ENCODE results near the gene CEP126. TPM values are rescaled to one million over a fixed set of nuclear protein-coding genes. Genes with fewer than 3 reads are reported as not detected.

CEP126 gene
- total and polyA plus RNA-seq, 10 donors: 0.76 to 4.4 (median 2.6) TPM

DNA sequence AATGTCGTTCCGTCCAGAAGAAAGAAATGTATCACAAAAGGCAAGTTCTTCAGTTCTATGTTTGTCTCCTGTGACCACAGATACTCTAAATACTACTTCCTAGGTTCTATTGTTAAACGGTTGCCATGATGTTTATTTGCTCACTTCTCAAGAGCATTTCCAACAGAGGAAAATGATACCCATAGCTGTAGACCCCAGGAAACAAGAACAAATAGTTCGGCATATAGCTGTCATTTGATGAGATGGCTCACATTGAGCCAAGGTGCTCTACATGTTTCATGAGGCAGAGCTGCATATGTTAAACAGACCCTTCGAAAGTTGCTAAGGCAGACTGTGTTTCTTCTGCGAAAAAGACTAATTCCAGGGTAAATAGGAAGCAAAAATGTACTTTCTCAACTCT is 16.9 kb downstream of the CEP126 start:
- no peak for DNase-seq
- Histone ChIP-seq H3K27me3 (replicated peaks in 1 of 7) (no peaks in the 10 kb centered on the region), H3K4me3 (no peak overlapping the region), H3K4me1 (no peaks in the 10 kb centered on the region), H3K36me3 (peaks cover 0 to 10% (median 0%) of the 10 kb centered on the region in 6 donors), H3K9me3 (peaks cover 0 to 29% (median 18%) of the 10 kb centered on the region in 8 donors), H3K27ac (no peak overlapping the region)
- no peak for TF ChIP-seq POLR2AphosphoS5 (IDR thresholded peaks at IDR 0.05)
- TF ChIP-seq POLR2A (IDR thresholded peaks at IDR 0.05): no peak
- no peak for TF ChIP-seq CTCF (IDR thresholded peaks at IDR 0.05 in 8 of 11, conservative IDR thresholded peaks at IDR 0.05 in 3 of 11)
- 83 to 93% (median 88%) methylated on average over 6 of the region's 6 CpGs for WGBS, 5 donors
- intact Hi-C loops (cut with DNase I; ENCODE audit: low total_unique reads): no loop called here

GRCh38 chr11:101940901-101941520 is 26.2 kb downstream of the CEP126 start:
- H3K27me3 ChIP-seq (replicated peaks in 1 of 7): no peaks in the 10 kb centered on the region
- no peak for TF ChIP-seq POLR2A (IDR thresholded peaks at IDR 0.05)
- intact Hi-C loops (cut with DNase I; ENCODE audit: low total_unique reads): no loop called here
- H3K4me1 ChIP-seq: no peaks in the 10 kb centered on the region
- H3K36me3 ChIP-seq: peaks cover 0 to 11% (median 0%) of the 10 kb centered on the region in 6 donors
- H3K27ac ChIP-seq: no peak overlapping the region
- H3K9me3 ChIP-seq: no peaks in the 10 kb centered on the region
- no peak for DNase-seq
- WGBS, 5 donors: 63 to 80% (median 79%) methylated on average over 3 of the region's 3 CpGs
- no peak overlapping the region for H3K4me3 ChIP-seq

DNA sequence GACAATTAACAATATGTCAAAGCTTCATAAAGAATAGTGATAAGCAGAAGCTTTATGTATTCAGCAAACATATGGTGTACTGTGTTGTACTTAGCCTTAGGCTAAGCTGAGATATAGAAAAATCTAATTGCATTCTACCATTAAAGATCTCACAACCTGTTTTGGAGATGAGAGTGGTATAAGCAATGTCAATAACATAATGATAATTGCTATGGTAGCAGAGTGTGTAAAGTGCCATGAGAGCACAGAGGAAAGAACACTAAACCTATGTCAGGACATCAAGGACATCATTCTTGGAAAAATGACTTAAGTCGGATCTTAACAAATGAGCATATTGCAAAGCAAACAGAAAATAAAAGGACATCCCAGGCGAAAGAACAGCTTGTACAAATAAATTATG is 30.1 kb downstream of the CEP126 start:
- no peak for DNase-seq
- H3K4me1 ChIP-seq: no peaks in the 10 kb centered on the region
- H3K36me3 ChIP-seq: peaks cover 0 to 19% (median 0%) of the 10 kb centered on the region in 6 donors
- H3K9me3 ChIP-seq: no peaks in the 10 kb centered on the region
- H3K27ac ChIP-seq: no peak overlapping the region
- no peak overlapping the region for H3K4me3 ChIP-seq
- no peaks in the 10 kb centered on the region for H3K27me3 ChIP-seq (replicated peaks in 1 of 7)
- TF ChIP-seq CTCF (IDR thresholded peaks at IDR 0.05 in 8 of 11, conservative IDR thresholded peaks at IDR 0.05 in 3 of 11) (no peak), POLR2A (IDR thresholded peaks at IDR 0.05) (no peak), POLR2AphosphoS5 (IDR thresholded peaks at IDR 0.05) (no peak)
- WGBS, 5 donors: 85 to 98% (median 91%) methylated on average over 2 of the region's 2 CpGs
- intact Hi-C loops (cut with DNase I; ENCODE audit: low total_unique reads): no loop called here

DNA sequence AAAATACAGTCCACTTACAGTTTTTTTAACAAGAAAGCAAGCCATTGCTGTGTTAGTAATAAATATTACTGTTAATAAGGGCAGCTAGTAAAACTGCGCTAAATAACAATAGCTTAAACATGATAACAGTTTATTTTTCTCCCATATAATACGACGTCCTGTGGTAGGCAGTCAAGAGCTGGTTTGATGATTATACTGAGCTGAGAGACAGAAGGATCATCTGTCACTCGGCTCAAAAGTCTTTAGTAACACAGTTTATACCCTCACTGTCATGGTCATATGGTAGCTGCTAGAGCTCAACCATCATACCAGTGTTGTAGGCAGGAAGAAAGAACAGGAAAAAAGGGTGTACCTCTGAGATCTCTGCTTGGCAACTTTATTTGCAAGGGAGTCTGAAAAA is 30.6 kb downstream of the CEP126 start:
- no peak for DNase-seq
- intact Hi-C loops (cut with DNase I; ENCODE audit: low total_unique reads): no loop called here
- WGBS, 5 donors: 87 to 91% (median 90%) methylated on average over 4 of the region's 4 CpGs
- H3K4me1 ChIP-seq: no peaks in the 10 kb centered on the region
- H3K27ac ChIP-seq: no peak overlapping the region
- no peak overlapping the region for H3K4me3 ChIP-seq
- peaks cover 0 to 19% (median 0%) of the 10 kb centered on the region in 6 donors for H3K36me3 ChIP-seq
- H3K27me3 ChIP-seq (replicated peaks in 1 of 7): no peaks in the 10 kb centered on the region
- H3K9me3 ChIP-seq: no peaks in the 10 kb centered on the region
- no peak for TF ChIP-seq CTCF (IDR thresholded peaks at IDR 0.05 in 8 of 11, conservative IDR thresholded peaks at IDR 0.05 in 3 of 11)
- TF ChIP-seq POLR2A (IDR thresholded peaks at IDR 0.05): no peak
- TF ChIP-seq POLR2AphosphoS5 (IDR thresholded peaks at IDR 0.05): no peak
